Tibial artery (tissue), 4 donors: ENCODE data around the gene MLLT3.

ENCODE experiments used
- DNase-seq, 2 donors: peaks; one replicate each; pipeline ENCODE4 v3.0.0-alpha.2; 2019
- H3K27ac ChIP-seq, 2 donors: fragments of 200-600 bp; sonication (generic) in 1 of 2; 1 replicate in 1 of 2; 2 replicates in 1 of 2; pipeline ENCODE4 v1.5.1; 2018 to 2019; ENCODE audit warnings: mild to moderate bottlenecking in 1 of 2
- H3K27me3 ChIP-seq, 2 donors: fragments of 200-600 bp; sonication (generic) in 1 of 2; one replicate each; pipeline versions ENCODE4 v1.5.1 to v1.6.0; 2016 to 2019
- H3K36me3 ChIP-seq, 3 donors: fragments of 200-600 bp; sonication (generic) in 2 of 3; one replicate each; pipeline ENCODE4 v1.5.1; 2016 to 2019; ENCODE audit warnings: mild to moderate bottlenecking in 2 of 3
- H3K4me1 ChIP-seq, 4 donors: fragments of 200-600 bp; sonication (generic) in 2 of 4; 1 replicate in 3 of 4; 2 replicates in 1 of 4; pipeline ENCODE4 v1.5.1; 2016 to 2019
- H3K4me3 ChIP-seq, 2 donors: fragments of 200-600 bp; sonication (generic) in 1 of 2; 1 replicate in 1 of 2; 2 replicates in 1 of 2; pipeline ENCODE4 v1.5.1; 2018 to 2019; ENCODE audit warnings: mild to moderate bottlenecking in 2 of 2
- H3K9me3 ChIP-seq, 3 donors: fragments of 200-600 bp; sonication (generic) in 1 of 3; one replicate each; pipeline ENCODE4 v1.5.1; 2016 to 2019
- intact Hi-C: fragments of 100-400 bp; cut with DNase I; formaldehyde crosslinking; loops from one replicate; pipeline ENCODE4 v1.15.0; 2023; ENCODE audit warnings: low total_unique reads
- TF ChIP-seq, protein P1 (sequence below), 2 experiments: fragments of 200-600 bp in 1 of 2; fragments of 450-650 bp in 1 of 2; IDR thresholded peaks; one replicate each; pipeline ENCODE4 v1.5.1; 2017 to 2019; ENCODE audit warnings: antibody characterized with exemption in 2 of 2, mild to moderate bottlenecking in 1 of 2, moderate library complexity in 1 of 2

MLLT3 gene

DNA sequence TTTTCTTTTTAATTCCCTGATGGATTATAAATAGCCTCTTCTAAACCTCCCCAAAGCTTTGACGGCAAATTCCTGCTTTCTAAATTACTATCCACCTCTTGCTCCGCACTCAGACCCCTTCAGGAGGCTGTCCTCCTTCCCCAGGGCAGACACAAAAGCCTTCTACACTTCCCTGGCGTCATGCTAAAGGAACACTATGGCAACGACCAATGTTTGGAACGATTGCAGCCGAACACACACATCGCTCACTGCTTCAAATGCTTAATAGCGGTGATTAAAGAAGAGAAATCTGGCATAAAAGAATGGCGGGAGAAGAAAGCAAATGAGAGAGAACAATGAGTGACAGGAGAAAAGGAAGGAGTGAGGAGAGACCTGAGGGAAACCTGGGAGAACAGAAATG lies 297.3 kb downstream of the MLLT3 start:
- Histone ChIP-seq H3K4me3 (no peak overlapping the region), H3K27ac (no peak overlapping the region), H3K9me3 (no peaks in the 10 kb centered on the region), H3K4me1 (no peaks in the 10 kb centered on the region), H3K27me3 (no peaks in the 10 kb centered on the region), H3K36me3 (no peaks in the 10 kb centered on the region)
- no peak for DNase-seq
- intact Hi-C loops = no loop called here
- TF ChIP-seq, protein P1, sequence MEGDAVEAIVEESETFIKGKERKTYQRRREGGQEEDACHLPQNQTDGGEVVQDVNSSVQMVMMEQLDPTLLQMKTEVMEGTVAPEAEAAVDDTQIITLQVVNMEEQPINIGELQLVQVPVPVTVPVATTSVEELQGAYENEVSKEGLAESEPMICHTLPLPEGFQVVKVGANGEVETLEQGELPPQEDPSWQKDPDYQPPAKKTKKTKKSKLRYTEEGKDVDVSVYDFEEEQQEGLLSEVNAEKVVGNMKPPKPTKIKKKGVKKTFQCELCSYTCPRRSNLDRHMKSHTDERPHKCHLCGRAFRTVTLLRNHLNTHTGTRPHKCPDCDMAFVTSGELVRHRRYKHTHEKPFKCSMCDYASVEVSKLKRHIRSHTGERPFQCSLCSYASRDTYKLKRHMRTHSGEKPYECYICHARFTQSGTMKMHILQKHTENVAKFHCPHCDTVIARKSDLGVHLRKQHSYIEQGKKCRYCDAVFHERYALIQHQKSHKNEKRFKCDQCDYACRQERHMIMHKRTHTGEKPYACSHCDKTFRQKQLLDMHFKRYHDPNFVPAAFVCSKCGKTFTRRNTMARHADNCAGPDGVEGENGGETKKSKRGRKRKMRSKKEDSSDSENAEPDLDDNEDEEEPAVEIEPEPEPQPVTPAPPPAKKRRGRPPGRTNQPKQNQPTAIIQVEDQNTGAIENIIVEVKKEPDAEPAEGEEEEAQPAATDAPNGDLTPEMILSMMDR (IDR thresholded peaks at IDR 0.05) = no peak

DNA sequence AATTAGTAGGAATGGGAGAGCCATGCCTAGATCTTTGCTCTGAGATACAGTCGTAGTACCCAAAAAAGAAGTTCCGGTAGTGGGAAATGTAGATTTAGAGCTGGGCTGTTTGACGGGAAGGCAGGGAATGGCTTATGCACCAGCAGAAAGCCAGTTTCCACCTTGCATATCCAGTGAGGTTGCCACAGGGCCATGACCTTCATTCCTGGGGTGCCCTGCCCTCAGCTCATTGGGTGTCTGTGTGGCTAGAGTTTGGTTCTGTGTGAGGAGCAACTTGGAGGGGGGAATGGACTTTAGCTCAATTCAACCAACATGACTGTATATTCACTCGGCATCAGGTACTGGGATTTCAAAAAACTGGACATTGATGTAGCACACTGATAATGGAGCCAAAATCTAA lies 300.1 kb downstream of the MLLT3 start:
- Histone ChIP-seq H3K4me3 (no peak overlapping the region), H3K4me1 (no peaks in the 10 kb centered on the region), H3K27me3 (no peaks in the 10 kb centered on the region), H3K27ac (no peak overlapping the region), H3K9me3 (no peaks in the 10 kb centered on the region), H3K36me3 (no peaks in the 10 kb centered on the region)
- intact Hi-C loops = no loop called here
- no peak for DNase-seq
- TF ChIP-seq, protein P1 (IDR thresholded peaks at IDR 0.05) = no peak

DNA sequence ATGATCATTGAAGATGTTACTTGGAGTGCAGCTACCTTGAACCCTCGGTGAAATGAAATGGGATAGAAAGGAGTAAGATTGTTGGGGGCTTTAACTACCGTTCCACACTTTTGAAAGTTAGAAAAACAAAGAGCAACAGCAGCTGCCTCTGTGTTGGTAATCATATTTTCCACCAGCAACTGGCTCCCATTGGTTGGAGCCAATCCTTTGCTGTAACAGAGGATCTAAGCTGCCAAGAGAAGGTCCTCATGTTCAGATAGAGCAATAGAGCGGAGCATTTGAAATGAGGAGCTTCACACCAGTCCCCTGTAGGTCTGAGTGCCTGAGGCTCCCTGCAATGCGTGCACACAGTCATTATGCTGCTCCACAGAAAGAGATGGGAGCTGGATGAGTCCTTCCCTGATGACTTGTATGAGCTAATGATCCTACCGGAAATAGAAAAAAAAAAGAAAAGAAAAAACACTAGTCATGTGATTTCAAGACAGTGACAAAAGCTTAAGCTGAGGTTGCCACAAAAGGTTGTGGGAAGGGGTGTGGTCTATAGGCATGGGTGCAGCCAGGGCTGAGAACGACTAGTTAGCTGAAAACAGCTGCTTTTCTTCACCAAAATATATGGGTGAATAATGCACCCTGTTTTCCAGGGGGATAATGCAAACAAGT lies 300.7 kb downstream of the MLLT3 start:
- H3K4me3 ChIP-seq = no peak overlapping the region
- TF ChIP-seq, protein P1 (IDR thresholded peaks at IDR 0.05) = no peak
- no peaks in the 10 kb centered on the region for H3K27me3 ChIP-seq
- H3K9me3 ChIP-seq = no peaks in the 10 kb centered on the region
- no peak for DNase-seq
- H3K27ac ChIP-seq = no peak overlapping the region
- no peaks in the 10 kb centered on the region for H3K4me1 ChIP-seq
- intact Hi-C loops = no loop called here
- H3K36me3 ChIP-seq = no peaks in the 10 kb centered on the region

DNA sequence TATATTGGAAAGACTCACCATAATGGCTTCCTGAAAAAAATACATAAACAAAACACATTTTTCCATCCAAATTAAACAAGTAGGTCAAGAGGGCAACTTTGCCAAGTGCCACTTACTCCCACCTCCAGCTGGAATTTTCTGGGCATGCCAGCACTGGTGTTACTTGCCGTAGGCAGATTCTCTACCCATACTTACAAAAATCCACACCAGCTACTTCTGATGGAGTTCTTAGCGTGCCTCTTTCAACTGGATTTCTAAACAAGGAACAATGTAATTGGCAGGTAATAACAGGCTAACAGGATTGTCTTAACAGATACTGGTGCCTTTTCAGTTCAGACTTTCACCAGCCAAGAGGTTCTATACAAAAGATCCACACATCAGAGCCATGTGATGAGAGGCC lies 301.4 kb downstream of the MLLT3 start:
- Histone ChIP-seq H3K27me3 (no peaks in the 10 kb centered on the region), H3K27ac (no peak overlapping the region), H3K9me3 (no peaks in the 10 kb centered on the region), H3K4me1 (peaks cover 0 to 4% (median 0%) of the 10 kb centered on the region in 4 donors), H3K36me3 (no peaks in the 10 kb centered on the region), H3K4me3 (no peak overlapping the region)
- TF ChIP-seq, protein P1 (IDR thresholded peaks at IDR 0.05) = no peak
- DNase-seq = no peak
- intact Hi-C loops = no loop called here

DNA sequence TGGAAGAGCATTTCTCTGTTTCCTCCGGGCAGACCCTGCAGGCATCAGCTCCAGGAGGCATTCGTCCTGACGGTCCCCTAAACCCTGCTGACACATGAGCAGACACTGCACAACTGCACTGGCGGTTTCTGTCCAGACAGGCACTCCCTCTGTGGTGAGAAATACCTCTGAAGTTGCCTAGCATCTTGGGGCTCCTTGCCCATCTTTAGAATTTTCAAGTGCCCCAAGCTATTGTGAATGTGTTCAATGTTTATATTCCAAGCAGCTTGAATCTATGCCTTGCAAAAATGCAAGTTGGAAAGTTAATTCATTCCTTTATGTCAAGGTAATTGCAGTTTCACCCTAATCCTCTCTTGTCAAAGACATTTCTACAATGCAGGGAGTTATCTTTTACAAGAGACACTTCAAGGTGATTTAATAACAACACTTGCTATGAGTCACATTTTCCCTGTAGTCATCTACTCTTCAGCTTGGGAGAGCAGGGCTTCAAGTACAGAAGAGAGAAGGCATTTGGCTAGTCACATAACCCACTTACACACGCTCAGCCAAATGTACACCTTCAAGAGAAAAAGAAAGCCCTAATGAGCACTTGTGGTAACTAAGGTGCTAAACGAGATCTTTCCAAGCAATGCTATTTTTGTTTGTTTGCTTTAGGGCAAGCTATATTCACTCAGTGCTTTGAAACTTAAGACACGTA lies 302.5 kb downstream of the MLLT3 start:
- DNase-seq = no peak
- no peak overlapping the region for H3K27ac ChIP-seq

More for the DNA sequence above, 302.5 kb downstream of the MLLT3 start:
- no peaks in the 10 kb centered on the region for H3K9me3 ChIP-seq
- intact Hi-C loops = no loop called here
- H3K27me3 ChIP-seq = no peaks in the 10 kb centered on the region
- peaks cover 0 to 6% (median 1%) of the 10 kb centered on the region in 4 donors for H3K4me1 ChIP-seq
- no peak overlapping the region for H3K4me3 ChIP-seq
- TF ChIP-seq, protein P1 (IDR thresholded peaks at IDR 0.05) = no peak
- H3K36me3 ChIP-seq = no peaks in the 10 kb centered on the region
